A673 (cell line): ENCODE measurements around the gene SEZ6L.

Experiments
- EZH2 ChIP-seq: fragments of 200-600 bp; sonication (generic); IDR thresholded peaks from 2 replicates; pipeline ENCODE4 v1.6.1; 2017; ENCODE audit warnings: borderline replicate concordance, low read depth, mild to moderate bottlenecking, mixed read lengths, antibody characterized with exemption, low read length; ENCODE audit not compliant: poor library complexity, severe bottlenecking
- TF ChIP-seq, protein P1 (sequence below): fragments of 300-800, 200-600 bp; sonication (generic); conservative IDR thresholded peaks from 2 replicates; pipeline ENCODE4 v1.5.1; 2017; ENCODE audit warnings: low read depth, mild to moderate bottlenecking, antibody characterized with exemption, low read length, moderate library complexity, mixed read lengths

DNA sequence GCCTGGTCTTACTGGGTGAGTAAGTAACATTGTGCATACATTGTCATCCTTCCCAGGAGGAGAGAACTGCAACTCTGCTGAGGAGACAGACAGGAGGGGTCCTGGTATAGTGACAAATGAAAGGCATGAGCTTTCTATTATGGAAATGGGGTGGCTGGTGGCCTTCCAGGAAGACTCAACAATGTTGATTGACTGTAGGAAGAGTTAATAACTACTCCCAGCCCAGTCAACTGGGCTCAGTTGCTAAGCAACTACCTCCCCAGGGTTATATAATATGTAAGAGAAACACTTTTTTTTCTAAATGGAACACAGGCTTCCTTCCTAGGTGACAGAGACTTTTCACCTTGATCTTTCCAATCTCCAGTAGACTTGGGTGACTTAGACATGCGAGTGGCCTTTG, 28.2 kb downstream of the SEZ6L start:
- TF ChIP-seq, protein P1, sequence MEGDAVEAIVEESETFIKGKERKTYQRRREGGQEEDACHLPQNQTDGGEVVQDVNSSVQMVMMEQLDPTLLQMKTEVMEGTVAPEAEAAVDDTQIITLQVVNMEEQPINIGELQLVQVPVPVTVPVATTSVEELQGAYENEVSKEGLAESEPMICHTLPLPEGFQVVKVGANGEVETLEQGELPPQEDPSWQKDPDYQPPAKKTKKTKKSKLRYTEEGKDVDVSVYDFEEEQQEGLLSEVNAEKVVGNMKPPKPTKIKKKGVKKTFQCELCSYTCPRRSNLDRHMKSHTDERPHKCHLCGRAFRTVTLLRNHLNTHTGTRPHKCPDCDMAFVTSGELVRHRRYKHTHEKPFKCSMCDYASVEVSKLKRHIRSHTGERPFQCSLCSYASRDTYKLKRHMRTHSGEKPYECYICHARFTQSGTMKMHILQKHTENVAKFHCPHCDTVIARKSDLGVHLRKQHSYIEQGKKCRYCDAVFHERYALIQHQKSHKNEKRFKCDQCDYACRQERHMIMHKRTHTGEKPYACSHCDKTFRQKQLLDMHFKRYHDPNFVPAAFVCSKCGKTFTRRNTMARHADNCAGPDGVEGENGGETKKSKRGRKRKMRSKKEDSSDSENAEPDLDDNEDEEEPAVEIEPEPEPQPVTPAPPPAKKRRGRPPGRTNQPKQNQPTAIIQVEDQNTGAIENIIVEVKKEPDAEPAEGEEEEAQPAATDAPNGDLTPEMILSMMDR, result no peak
- TF ChIP-seq EZH2, result no peak
